Medulla oblongata (tissue), 1 donor: ENCODE data around the gene SUV39H1.
"Not testable (repeated sequence)": the region's sequence is repeated elsewhere in the genome, so short reads cannot be mapped to it uniquely, and the experiment has no call there.

Source experiments
- DNase-seq: peaks from one replicate; pipeline ENCODE4 v3.0.0-alpha.2; 2015; ENCODE audit errors: extremely low spot score

Gene SUV39H1

GRCh38 chrX:48696301-48696908 is at the start of gene SUV39H1:
TSS of gene SUV39H1 (plus strand) at chrX:48696734. CDS start at chrX:48696785, 51 bp downstream.
- DNase-seq, result peak; percentile 90

- peak; percentile 82 for DNase-seq
Measured at GRCh38 chrX:48648336-48648751, 48.2 kb upstream of the SUV39H1 start.

GRCh38 chrX:48649102-48649501 is 47.4 kb upstream of the SUV39H1 start:
- DNase-seq, result no peak

GRCh38 chrX:48652055-48652579 is 44.4 kb upstream of the SUV39H1 start:
- DNase-seq, result not testable (repeated sequence)

GRCh38 chrX:48654746-48655145 is 41.8 kb upstream of the SUV39H1 start:
- not testable (repeated sequence) for DNase-seq

- not testable (repeated sequence) for DNase-seq
Measured at GRCh38 chrX:48659686-48660085, 36.8 kb upstream of the SUV39H1 start.

GRCh38 chrX:48663241-48663640 is 33.3 kb upstream of the SUV39H1 start:
- no peak for DNase-seq

- DNase-seq, result no peak
Measured at GRCh38 chrX:48664156-48664555, 32.4 kb upstream of the SUV39H1 start.

- no peak for DNase-seq
Measured at GRCh38 chrX:48665991-48666390, 30.5 kb upstream of the SUV39H1 start.

GRCh38 chrX:48666649-48667048 is 29.9 kb upstream of the SUV39H1 start:
- DNase-seq, result no peak

- no peak for DNase-seq
Measured at GRCh38 chrX:48667509-48667908, 29.0 kb upstream of the SUV39H1 start.

- not testable (repeated sequence) for DNase-seq
Measured at GRCh38 chrX:48668187-48668586, 28.3 kb upstream of the SUV39H1 start.

- peak; percentile 91 for DNase-seq
Measured at GRCh38 chrX:48676106-48676892, 20.2 kb upstream of the SUV39H1 start.

- DNase-seq, result no peak
Measured at GRCh38 chrX:48676893-48677270, 19.7 kb upstream of the SUV39H1 start.

- DNase-seq, result no peak
Measured at GRCh38 chrX:48677516-48677915, 19.0 kb upstream of the SUV39H1 start.

- DNase-seq, result peak; percentile 34
Measured at GRCh38 chrX:48680467-48680866, 16.1 kb upstream of the SUV39H1 start.

- not testable (repeated sequence) for DNase-seq
Measured at GRCh38 chrX:48680925-48681324, 15.6 kb upstream of the SUV39H1 start.

- no peak for DNase-seq
Measured at GRCh38 chrX:48681539-48682183, 14.9 kb upstream of the SUV39H1 start.

- DNase-seq, result peak; percentile 44
Measured at GRCh38 chrX:48682795-48683194, 13.7 kb upstream of the SUV39H1 start.

GRCh38 chrX:48683411-48683982 is 13.0 kb upstream of the SUV39H1 start, which contains the start of gene WAS:
TSS of gene WAS (plus strand) at chrX:48683799. CDS start at chrX:48683854, 55 bp downstream.
- DNase-seq, result peak; percentile 58

- no peak for DNase-seq
Measured at GRCh38 chrX:48684134-48684533, 12.4 kb upstream of the SUV39H1 start.

GRCh38 chrX:48685416-48685815 is 11.1 kb upstream of the SUV39H1 start:
- DNase-seq, result no peak
